GM18858 (cell line): ENCODE data around the gene HS3ST5.
"Not testable (repeated sequence)": the region's sequence is repeated elsewhere in the genome, so short reads cannot be mapped to it uniquely, and the experiment has no call there.

Source experiments
- ATAC-seq: cut with Tn5 transposase; IDR thresholded peaks from one replicate; pipeline ENCODE4 v1.9.1; 2021; ENCODE audit not compliant: unreplicated experiment

Gene HS3ST5

DNA sequence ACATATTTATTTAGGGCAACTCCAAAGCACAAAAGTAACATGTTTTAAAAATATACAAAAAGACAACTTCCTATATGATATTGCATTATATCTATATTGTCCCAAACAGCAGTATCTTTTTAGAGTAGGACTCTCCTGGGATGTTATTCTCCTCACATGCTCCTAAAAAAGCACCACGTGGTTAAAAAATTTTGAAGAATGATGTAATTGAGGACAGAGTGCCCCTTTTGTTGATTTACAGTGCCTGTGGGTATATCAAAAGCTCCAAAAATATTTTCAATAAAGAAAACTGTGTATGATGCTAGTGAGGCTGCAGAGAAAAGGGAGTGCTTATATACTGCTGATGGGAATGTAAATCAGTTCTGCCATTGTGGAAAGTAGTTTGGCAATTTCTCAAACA lies 241.6 kb downstream of the HS3ST5 start:
- ATAC-seq: no peak

GRCh38 chr6:114100215-114100994 lies 242.4 kb downstream of the HS3ST5 start:
- no peak for ATAC-seq

- no peak for ATAC-seq
Measured at GRCh38 chr6:114096561-114097172, 246.2 kb downstream of the HS3ST5 start.

DNA sequence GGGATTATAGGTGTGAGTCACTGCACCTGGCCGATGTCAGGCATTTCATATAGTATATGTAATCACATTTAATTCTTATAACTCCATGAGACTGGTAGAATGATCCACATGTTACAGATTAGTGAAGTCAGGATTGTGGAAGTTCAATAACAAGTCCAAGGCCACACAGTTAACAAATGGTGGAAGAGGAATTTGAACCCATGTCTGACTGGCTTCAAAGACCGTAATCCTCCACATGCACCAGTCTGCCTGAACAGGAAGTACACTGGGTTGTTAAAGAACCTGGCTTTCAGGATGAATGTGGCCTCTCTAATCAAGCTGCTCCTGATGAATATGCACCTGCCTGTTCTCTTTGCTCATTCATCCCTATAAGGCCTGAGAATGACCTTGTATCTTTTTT lies 249.9 kb downstream of the HS3ST5 start:
- no peak for ATAC-seq

DNA sequence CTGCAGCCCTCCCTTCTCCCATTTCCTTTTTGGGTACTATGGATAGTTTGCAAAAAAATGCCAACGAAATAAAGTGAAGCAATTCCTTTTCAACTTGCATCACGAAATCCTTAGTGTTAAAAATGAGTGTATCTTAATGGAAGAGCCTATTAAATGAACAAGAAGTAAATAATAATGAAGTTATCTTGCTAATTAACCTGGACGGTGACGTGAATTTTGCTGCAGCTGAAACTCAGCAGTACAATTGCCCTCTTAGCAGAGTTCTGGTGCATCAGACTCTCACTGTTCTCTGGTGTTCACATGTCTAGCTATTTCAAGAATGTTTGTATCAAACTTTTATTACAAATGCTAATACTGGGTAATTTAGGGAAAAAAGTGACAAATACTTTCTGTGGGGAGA lies 252.2 kb downstream of the HS3ST5 start:
- ATAC-seq: no peak

DNA sequence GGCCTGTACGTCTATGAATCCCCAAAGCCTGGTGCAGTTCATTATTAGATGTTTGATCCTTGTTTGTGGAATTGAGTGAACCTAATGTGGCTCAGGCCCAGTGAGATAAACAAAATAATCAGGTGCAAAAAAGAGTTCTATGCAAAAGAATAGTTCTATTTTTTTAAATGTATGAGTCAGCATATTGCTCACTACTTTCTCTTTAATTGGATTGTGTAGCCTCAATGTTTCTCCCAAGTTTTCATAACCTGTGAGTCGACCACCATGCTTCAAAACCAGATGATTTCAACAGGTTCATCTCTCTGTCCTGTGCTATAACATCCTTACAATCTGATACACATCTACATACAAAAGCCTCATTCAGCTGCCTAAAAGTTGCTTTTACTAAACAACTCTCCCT lies 255.3 kb downstream of the HS3ST5 start:
- ATAC-seq: no peak

DNA sequence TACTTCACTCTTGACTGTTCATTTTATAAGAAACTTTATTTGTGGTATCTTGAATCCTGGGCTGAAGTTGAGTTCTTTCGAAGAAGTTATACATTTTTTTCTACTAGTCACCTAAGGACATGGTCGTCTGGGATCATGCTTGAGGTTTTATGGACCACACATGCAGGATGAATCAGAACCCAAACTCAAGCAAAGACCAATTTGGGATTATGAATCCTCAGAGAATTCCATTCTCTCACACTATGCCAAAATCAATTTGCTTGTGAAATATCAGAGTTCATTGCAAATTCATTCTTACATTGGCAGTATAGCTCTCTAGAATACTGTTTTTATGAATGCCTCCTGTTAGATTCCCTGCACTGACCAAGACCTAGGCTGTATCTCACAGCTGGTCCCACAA lies 257.6 kb downstream of the HS3ST5 start:
- ATAC-seq: no peak

DNA sequence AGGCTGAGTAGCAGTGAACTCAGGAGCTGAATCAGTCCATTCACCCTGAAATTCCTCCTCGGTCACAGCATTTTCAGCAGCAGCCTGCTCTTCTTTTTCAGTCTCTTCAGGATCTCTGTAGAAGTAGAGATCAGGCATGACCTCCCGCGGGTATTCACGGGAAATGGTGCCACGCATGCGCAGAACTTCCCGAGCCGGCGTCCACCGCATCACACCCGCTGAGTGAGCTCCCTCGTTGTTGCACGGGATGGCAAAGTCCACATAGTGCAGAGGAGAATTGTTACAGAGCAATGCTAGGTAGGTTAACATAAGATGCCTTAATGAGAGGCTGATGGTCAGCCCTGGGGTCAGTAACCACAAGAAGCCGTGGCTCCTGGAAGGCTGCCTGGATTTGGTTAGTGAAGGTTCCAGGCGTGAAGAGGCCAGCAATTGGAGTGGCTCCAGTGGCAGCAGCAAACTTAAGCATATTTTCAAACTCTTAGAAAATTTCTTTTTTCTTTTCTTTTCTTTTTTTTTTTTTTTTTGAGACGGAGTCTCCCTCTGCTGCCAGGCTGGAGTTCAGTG lies 258.4 kb downstream of the HS3ST5 start:
- ATAC-seq: no peak

DNA sequence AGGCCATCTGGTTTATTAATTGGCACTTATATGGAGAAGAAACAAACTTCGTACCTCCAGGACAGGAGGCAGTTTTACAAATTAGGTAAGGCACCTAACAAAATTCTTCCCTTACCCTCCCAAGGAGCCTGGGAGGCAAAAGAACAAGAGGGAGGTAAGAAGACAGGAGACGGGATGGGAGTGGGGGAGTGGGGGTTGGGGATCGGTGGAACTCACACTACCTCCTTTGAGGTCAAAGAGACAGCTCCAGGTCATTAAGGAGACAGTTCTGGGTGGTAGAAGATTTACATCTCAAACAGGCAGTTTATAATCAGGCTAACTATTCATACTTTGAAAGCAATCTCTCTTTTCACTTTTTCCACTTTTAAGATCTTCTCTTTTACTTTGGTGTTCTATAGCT lies 259.6 kb downstream of the HS3ST5 start:
- no peak for ATAC-seq

- ATAC-seq: no peak
Measured at GRCh38 chr6:114081730-114082129, 261.1 kb downstream of the HS3ST5 start.

GRCh38 chr6:114080891-114081510 lies 261.8 kb downstream of the HS3ST5 start:
- no peak for ATAC-seq

GRCh38 chr6:114080410-114080809 lies 262.4 kb downstream of the HS3ST5 start:
- not testable (repeated sequence) for ATAC-seq

DNA sequence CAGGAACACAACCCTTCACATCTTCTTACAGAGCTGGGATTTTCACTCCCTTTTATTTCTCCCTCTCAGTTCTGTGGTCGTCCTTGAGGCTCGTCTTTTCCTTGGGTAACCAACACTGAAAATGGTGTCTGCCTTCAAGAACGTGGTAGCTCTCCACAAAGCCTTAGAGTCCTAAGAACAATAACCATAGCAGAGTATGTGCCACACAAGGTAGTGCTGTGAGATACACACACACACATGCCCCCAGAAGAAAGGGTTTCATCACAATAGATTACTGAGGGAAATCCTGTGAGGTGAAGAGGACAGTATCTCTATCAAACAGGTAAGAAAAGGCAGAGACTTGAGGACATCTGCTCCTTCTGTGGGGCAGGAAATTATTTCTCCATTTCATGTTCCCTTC lies 267.0 kb downstream of the HS3ST5 start:
- no peak for ATAC-seq

DNA sequence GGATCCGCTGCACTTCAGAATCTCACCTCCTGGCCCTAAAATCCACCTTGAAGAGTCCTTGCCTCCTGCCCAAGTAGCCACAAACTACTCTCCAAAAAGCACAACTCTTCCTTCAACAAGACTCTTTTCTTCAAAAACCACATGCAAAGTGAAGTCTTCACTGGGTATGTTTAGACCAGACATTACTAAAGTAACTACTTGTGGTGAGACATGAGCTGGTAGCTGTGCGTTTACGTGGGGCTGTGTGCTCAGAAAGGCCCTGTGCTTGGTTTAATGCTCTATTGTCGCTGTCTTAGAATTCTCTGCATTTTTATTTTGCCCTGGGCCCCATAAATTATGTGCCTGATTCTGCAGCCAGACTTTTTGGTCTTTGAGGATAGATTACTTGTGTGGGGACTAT lies 267.5 kb downstream of the HS3ST5 start:
- no peak for ATAC-seq

GRCh38 chr6:114068771-114069170 lies 274.1 kb downstream of the HS3ST5 start:
- no peak for ATAC-seq

- no peak for ATAC-seq
Measured at GRCh38 chr6:114068116-114068515, 274.7 kb downstream of the HS3ST5 start.

DNA sequence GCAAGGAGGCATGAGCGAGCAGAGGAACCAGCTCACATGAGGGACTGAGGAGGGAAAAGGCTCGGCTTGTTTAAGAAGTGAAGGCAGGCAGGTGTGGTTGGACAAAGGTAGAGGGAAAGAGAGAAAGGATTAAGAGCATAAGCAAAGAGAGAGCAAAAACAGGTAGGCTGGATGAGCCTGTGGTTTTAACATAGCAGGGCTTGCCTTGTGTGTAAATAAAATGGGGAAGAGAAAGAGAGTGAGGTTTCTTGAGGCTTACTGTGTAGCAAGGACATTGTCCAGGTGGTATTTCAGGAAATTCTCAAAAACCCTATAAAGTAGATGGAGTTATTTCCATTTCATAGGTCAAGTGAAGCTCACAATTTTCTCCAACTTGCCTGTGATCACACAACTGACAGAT lies 278.0 kb downstream of the HS3ST5 start:
- ATAC-seq: peak; percentile 46

GRCh38 chr6:114063956-114064355 lies 278.9 kb downstream of the HS3ST5 start:
- no peak for ATAC-seq

- no peak for ATAC-seq
Measured at GRCh38 chr6:114062199-114062598, 280.6 kb downstream of the HS3ST5 start.

- ATAC-seq: no peak
Measured at GRCh38 chr6:114061741-114062140, 281.1 kb downstream of the HS3ST5 start.

DNA sequence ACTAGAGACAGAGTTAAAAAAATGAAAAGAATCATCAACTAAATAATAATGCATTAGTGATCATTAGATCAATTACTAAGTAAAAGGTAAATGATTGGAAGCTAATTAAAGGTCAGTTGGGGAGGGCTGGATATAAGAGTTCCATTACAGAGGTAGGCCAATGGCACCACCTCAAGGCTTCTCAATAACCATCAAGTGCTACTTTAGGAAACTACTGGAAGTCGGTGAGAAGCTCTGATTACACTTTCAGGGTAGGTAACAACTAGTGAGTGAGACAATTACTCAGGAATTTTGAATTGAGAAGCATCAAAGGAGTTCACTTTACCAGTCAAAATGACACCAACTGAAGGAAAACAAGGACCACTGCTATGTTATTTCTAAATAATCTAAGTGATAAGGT lies 281.7 kb downstream of the HS3ST5 start:
- no peak for ATAC-seq

GRCh38 chr6:114058435-114058834 lies 284.4 kb downstream of the HS3ST5 start:
- no peak for ATAC-seq
